ENCODE measurements around the gene GSKIP.

DNA sequence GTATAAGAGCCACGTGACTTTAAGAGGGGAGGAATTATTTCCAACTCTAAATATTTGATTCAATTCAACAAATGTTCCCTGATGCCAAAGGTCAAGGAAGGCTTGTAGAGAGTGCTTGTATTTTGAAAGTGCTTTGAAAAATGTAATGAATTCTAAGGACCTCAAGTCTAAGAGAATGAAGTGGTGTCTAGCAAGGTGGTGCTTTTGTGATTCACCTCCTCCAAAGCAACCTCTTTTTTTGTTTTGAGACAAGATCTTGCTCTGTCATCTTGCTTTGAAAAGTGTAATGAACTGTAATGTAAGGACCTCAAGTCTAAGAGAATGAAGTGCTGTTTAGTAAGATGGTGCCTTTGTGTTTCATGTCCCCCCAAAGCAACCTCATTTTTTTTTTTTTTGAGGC is 42.4 kb downstream of the GSKIP start:
- TF ChIP-seq CTCF (IDR thresholded peaks at IDR 0.05; ENCODE audit: low read depth, low read length) (no peak), EZH2phosphoT487 (IDR thresholded peaks at IDR 0.05; ENCODE audit: low read depth) (no peak)

Data from OCI-LY3 (cell line).